ENCODE results near the gene SMIM43.

GRCh38 chr4:121726642-121727268 is 38.2 kb downstream of the SMIM43 start:
- peak; percentile 74 for TF ChIP-seq CTCF (conservative IDR thresholded peaks at IDR 0.05; ENCODE audit: low read depth, low read length)
- no peak for TF ChIP-seq EZH2 (IDR thresholded peaks at IDR 0.05; ENCODE audit: low read length, unreplicated experiment)
- no peak for TF ChIP-seq EZH2phosphoT487 (IDR thresholded peaks at IDR 0.05; ENCODE audit: borderline replicate concordance, low read length)

All from PC-3 (cell line).